Keratinocyte (primary cell): Measurements from ENCODE around the gene PLTP. TPM values are rescaled to one million over a fixed set of nuclear protein-coding genes. Genes with fewer than 3 reads are reported as not detected.

ENCODE experiments used
- DNase-seq: peaks from one replicate; pipeline ENCODE4 v3.0.0-alpha.2; 2011; ENCODE audit warnings: low read depth, missing footprints, low spot score
- FAIRE-seq: peaks from 2 replicates; lab custom pipeline; 2011; peaks lifted over from hg19 to GRCh38; lab: Jason Lieb, UNC
- H2AFZ ChIP-seq: 2 replicates; pipeline ENCODE4 v1.6.0; 2012; ENCODE audit warnings: low read length, control low read depth, inconsistent platforms; ENCODE audit not compliant: control insufficient read depth
- H3K27ac ChIP-seq: 2 replicates; pipeline ENCODE4 v1.5.1; 2011; ENCODE audit warnings: low read length; ENCODE audit not compliant: control insufficient read depth, insufficient read depth
- H3K27me3 ChIP-seq: 3 replicates; pipeline ENCODE4 v1.6.0; 2011; ENCODE audit warnings: low read length; ENCODE audit not compliant: control insufficient read depth, insufficient read depth; ENCODE audit errors: extremely low read depth
- H3K36me3 ChIP-seq, 2 experiments: 2 replicates in 1 of 2; 3 replicates in 1 of 2; pipeline ENCODE4 v1.5.1; 2011; ENCODE audit warnings: low read length in 2 of 2, mild to moderate bottlenecking in 1 of 2; ENCODE audit not compliant: control insufficient read depth in 2 of 2, insufficient read depth in 2 of 2; ENCODE audit errors: extremely low read depth in 1 of 2
- H3K4me1 ChIP-seq: 3 replicates; pipeline ENCODE4 v1.5.1; 2011; ENCODE audit warnings: low read length; ENCODE audit not compliant: control insufficient read depth, insufficient read depth; ENCODE audit errors: extremely low read depth
- H3K4me2 ChIP-seq: 3 replicates; pipeline ENCODE4 v1.6.0; 2011; ENCODE audit warnings: low read depth, low read length; ENCODE audit not compliant: control insufficient read depth, insufficient read depth; ENCODE audit errors: extremely low read depth
- H3K4me3 ChIP-seq, 3 experiments: fragments of 200-600 bp in 1 of 3; sonication (generic) in 1 of 3; 2 replicates in 2 of 3; 3 replicates in 1 of 3; pipeline ENCODE4 v1.5.1; 2011 to 2016; ENCODE audit warnings: low read length in 3 of 3, mild to moderate bottlenecking in 3 of 3, control low read depth in 2 of 3, inconsistent platforms in 1 of 3, low read depth in 1 of 3, mixed read lengths in 1 of 3, mixed run types in 1 of 3, moderate library complexity in 1 of 3; ENCODE audit not compliant: control insufficient read depth in 2 of 3, insufficient read depth in 2 of 3; ENCODE audit errors: extremely low read depth in 1 of 3
- H3K79me2 ChIP-seq: 2 replicates; pipeline ENCODE4 v1.6.0; 2012; ENCODE audit warnings: low read length; ENCODE audit not compliant: control insufficient read depth, insufficient read depth
- H3K9ac ChIP-seq: 3 replicates; pipeline ENCODE4 v1.6.0; 2011; ENCODE audit warnings: low read length; ENCODE audit not compliant: control insufficient read depth, insufficient read depth; ENCODE audit errors: extremely low read depth
- H3K9me1 ChIP-seq: 3 replicates; pipeline ENCODE4 v1.6.0; 2011; ENCODE audit warnings: low read length; ENCODE audit not compliant: control insufficient read depth, insufficient read depth; ENCODE audit errors: extremely low read depth
- H3K9me3 ChIP-seq: 2 replicates; pipeline ENCODE4 v1.5.1; 2012; ENCODE audit warnings: low read depth, low read length; ENCODE audit not compliant: control insufficient read depth
- H4K20me1 ChIP-seq: 3 replicates; pipeline ENCODE4 v1.6.0; 2011; ENCODE audit warnings: low read length; ENCODE audit not compliant: control insufficient read depth, insufficient read depth; ENCODE audit errors: extremely low read depth
- EZH2 ChIP-seq: IDR thresholded peaks from one replicate; pipeline ENCODE4 v1.6.1; 2012; ENCODE audit warnings: inconsistent platforms, mild to moderate bottlenecking, low read length, moderate library complexity
- dilution Hi-C: fragments of 300-500 bp; cut with MboI; formaldehyde crosslinking; loops from one replicate; pipeline ENCODE4 v1.7.0; 2020; ENCODE audit warnings: low sequenced_read_pairs; ENCODE audit not compliant: extremely low pct_ligation_motif_present
- polyA plus RNA-seq, 5 experiments: library from polyadenylated mRNA; depleted of rRNA in 3 of 5; stranded (reverse) in 3 of 5; stranded (forward) in 1 of 5; unstranded in 1 of 5; fragments of >200 nt; gene quantifications; 1 replicate in 1 of 5; 2 replicates in 3 of 5; 3 replicates in 1 of 5; pipeline versions ENCODE4 v1.2.1 to v1.2.3, GENCODE V29; 2011 to 2012; ENCODE audit warnings: missing spikeins in 2 of 5, low read depth in 1 of 5, low replicate concordance in 1 of 5
- TF ChIP-seq, protein P1 (sequence below), 3 experiments: IDR thresholded peaks in 1 of 3; conservative IDR thresholded peaks in 1 of 3; optimal IDR thresholded peaks in 1 of 3; 2 replicates in 2 of 3; 3 replicates in 1 of 3; pipeline versions ENCODE3 to v1.5.1; 2011; ENCODE audit warnings: low read length in 3 of 3, mild to moderate bottlenecking in 3 of 3, moderate library complexity in 2 of 3, control low read depth in 1 of 3, inconsistent platforms in 1 of 3; ENCODE audit not compliant: insufficient read depth in 2 of 3; ENCODE audit errors: extremely low read depth in 1 of 3

The PLTP gene
- polyA plus RNA-seq, 1 donor (not counting 4 experiments of a cell fraction or from before 2014, with no cell fraction given) = 26.3 TPM

- Histone ChIP-seq H3K27ac (no peak overlapping the region), H3K4me3 (no peak overlapping the region), H2AFZ (no peak overlapping the region), H3K79me2 (peaks cover 33% of the 10 kb centered on the region), H3K36me3 (peaks cover 21 to 30% of the 10 kb centered on the region in 2 experiments), H3K4me1 (peaks cover 14% of the 10 kb centered on the region), H3K9ac (no peak overlapping the region), H4K20me1 (no peaks in the 10 kb centered on the region), H3K27me3 (no peaks in the 10 kb centered on the region), H3K9me1 (no peaks in the 10 kb centered on the region), H3K4me2 (no peak overlapping the region), H3K9me3 (no peaks in the 10 kb centered on the region)
- TF ChIP-seq EZH2 = no peak
- TF ChIP-seq, protein P1, sequence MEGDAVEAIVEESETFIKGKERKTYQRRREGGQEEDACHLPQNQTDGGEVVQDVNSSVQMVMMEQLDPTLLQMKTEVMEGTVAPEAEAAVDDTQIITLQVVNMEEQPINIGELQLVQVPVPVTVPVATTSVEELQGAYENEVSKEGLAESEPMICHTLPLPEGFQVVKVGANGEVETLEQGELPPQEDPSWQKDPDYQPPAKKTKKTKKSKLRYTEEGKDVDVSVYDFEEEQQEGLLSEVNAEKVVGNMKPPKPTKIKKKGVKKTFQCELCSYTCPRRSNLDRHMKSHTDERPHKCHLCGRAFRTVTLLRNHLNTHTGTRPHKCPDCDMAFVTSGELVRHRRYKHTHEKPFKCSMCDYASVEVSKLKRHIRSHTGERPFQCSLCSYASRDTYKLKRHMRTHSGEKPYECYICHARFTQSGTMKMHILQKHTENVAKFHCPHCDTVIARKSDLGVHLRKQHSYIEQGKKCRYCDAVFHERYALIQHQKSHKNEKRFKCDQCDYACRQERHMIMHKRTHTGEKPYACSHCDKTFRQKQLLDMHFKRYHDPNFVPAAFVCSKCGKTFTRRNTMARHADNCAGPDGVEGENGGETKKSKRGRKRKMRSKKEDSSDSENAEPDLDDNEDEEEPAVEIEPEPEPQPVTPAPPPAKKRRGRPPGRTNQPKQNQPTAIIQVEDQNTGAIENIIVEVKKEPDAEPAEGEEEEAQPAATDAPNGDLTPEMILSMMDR (optimal IDR thresholded peaks at IDR 0.05 in 1 of 3, IDR thresholded peaks at IDR 0.05 in 1 of 3, conservative IDR thresholded peaks at IDR 0.05 in 1 of 3; ENCODE audit: extremely low read depth in 1 of 3, insufficient read depth in 2 of 3, low read length in 3 of 3) = no peak
- DNase-seq = no peak
- no peak for FAIRE-seq
- dilution Hi-C loops = no loop called here
Observed at GRCh38 chr20:45937765-45938164, 25.8 kb upstream of the PLTP start.

GRCh38 chr20:45935416-45936046, 23.6 kb upstream of the PLTP start:
- H3K4me3 ChIP-seq = peak overlapping the region; percentile 89 to 100 (median 97)
- H3K9me3 ChIP-seq = no peaks in the 10 kb centered on the region
- H4K20me1 ChIP-seq = no peaks in the 10 kb centered on the region
- peaks cover 16 to 25% of the 10 kb centered on the region in 2 experiments for H3K36me3 ChIP-seq
- peaks cover 14% of the 10 kb centered on the region for H3K4me1 ChIP-seq
- peaks cover 33% of the 10 kb centered on the region for H3K79me2 ChIP-seq
- peak overlapping the region; percentile 99 for H3K9ac ChIP-seq
- peak overlapping the region; percentile 89 for H3K27ac ChIP-seq
- no peak for TF ChIP-seq EZH2
- TF ChIP-seq, protein P1 (optimal IDR thresholded peaks at IDR 0.05 in 1 of 3, IDR thresholded peaks at IDR 0.05 in 1 of 3, conservative IDR thresholded peaks at IDR 0.05 in 1 of 3; ENCODE audit: extremely low read depth in 1 of 3, insufficient read depth in 2 of 3, low read length in 3 of 3) = no peak
- no peak for DNase-seq
- dilution Hi-C loops = no loop called here
- H2AFZ ChIP-seq = peak overlapping the region; percentile 90
- no peaks in the 10 kb centered on the region for H3K9me1 ChIP-seq
- peak overlapping the region; percentile 84 for H3K4me2 ChIP-seq
- H3K27me3 ChIP-seq = no peaks in the 10 kb centered on the region
- no peak for FAIRE-seq
